Neural crest cell (in vitro differentiated cells): Measurements from ENCODE around the gene RTCB. TPM values are rescaled to one million over a fixed set of nuclear protein-coding genes. Genes with fewer than 3 reads are reported as not detected.
"Not testable (repeated sequence)": the region's sequence is repeated elsewhere in the genome, so short reads cannot be mapped to it uniquely, and the experiment has no call there.

Source experiments
- DNase-seq: peaks from one replicate; pipeline ENCODE4 v3.0.0; 2021; ENCODE audit warnings: low read depth, mixed read lengths, low spot score
- H3K27ac Mint-ChIP-seq: one replicate; pipeline ENCODE4 v1.8.0; 2021; ENCODE audit warnings: mild to moderate bottlenecking, mixed read lengths; ENCODE audit not compliant: unreplicated experiment
- H3K27me3 Mint-ChIP-seq: 2 replicates; pipeline ENCODE4 v1.8.0; 2021; ENCODE audit warnings: low read depth, mild to moderate bottlenecking, mixed read lengths
- H3K36me3 Mint-ChIP-seq: 2 replicates; pipeline ENCODE4 v1.8.0; 2021; ENCODE audit warnings: low read depth, mild to moderate bottlenecking, mixed read lengths
- H3K4me1 Mint-ChIP-seq: 2 replicates; pipeline ENCODE4 v1.8.0; 2021; ENCODE audit warnings: mixed read lengths
- H3K4me3 Mint-ChIP-seq: one replicate; pipeline ENCODE4 v1.8.0; 2021; ENCODE audit warnings: mild to moderate bottlenecking, mixed read lengths
- H3K9me3 Mint-ChIP-seq: 2 replicates; pipeline ENCODE4 v1.8.0; 2021; ENCODE audit warnings: mixed read lengths
- total RNA-seq: library from RNA; stranded (reverse); gene quantifications from 2 replicates; pipeline ENCODE4 v1.2.1, GENCODE V29; 2021
- TF ChIP-seq, protein P1 (sequence below): fragments of 200-600 bp; sonication (generic); conservative IDR thresholded peaks from 2 replicates; pipeline ENCODE4 v1.5.0; 2021; ENCODE audit warnings: antibody characterized with exemption, mild to moderate bottlenecking

The RTCB gene
- total RNA-seq, 1 donor from 2014 or later: 117 TPM

DNA sequence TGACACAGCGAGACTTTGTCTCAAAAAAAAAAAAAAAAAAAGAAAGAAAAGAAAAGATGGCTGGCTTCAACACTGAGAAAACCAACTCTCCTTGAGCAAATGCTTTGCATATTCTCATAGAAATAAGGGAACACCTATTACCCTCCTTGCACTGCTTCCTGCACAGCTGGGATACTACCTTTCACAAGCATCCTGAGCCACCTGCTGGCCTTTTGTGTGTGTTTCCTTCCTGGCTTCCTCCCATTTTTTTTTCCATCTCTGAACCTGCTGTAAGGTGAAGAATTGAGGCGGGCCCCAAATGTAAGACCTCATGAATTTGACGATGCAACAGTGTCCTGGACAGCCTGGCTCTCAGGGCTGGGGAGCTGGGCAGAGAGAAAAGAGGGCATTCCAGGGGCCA is 56.3 kb downstream of the RTCB start:
- Mint-ChIP-seq H3K9me3 (peaks cover 3% of the 10 kb centered on the region), H3K36me3 (no peaks in the 10 kb centered on the region), H3K27ac (peak overlapping the region; percentile 90), H3K27me3 (no peaks in the 10 kb centered on the region), H3K4me3 (no peak overlapping the region), H3K4me1 (no peaks in the 10 kb centered on the region)
- DNase-seq: no peak
- TF ChIP-seq, protein P1, sequence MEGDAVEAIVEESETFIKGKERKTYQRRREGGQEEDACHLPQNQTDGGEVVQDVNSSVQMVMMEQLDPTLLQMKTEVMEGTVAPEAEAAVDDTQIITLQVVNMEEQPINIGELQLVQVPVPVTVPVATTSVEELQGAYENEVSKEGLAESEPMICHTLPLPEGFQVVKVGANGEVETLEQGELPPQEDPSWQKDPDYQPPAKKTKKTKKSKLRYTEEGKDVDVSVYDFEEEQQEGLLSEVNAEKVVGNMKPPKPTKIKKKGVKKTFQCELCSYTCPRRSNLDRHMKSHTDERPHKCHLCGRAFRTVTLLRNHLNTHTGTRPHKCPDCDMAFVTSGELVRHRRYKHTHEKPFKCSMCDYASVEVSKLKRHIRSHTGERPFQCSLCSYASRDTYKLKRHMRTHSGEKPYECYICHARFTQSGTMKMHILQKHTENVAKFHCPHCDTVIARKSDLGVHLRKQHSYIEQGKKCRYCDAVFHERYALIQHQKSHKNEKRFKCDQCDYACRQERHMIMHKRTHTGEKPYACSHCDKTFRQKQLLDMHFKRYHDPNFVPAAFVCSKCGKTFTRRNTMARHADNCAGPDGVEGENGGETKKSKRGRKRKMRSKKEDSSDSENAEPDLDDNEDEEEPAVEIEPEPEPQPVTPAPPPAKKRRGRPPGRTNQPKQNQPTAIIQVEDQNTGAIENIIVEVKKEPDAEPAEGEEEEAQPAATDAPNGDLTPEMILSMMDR: peak; percentile 44

DNA sequence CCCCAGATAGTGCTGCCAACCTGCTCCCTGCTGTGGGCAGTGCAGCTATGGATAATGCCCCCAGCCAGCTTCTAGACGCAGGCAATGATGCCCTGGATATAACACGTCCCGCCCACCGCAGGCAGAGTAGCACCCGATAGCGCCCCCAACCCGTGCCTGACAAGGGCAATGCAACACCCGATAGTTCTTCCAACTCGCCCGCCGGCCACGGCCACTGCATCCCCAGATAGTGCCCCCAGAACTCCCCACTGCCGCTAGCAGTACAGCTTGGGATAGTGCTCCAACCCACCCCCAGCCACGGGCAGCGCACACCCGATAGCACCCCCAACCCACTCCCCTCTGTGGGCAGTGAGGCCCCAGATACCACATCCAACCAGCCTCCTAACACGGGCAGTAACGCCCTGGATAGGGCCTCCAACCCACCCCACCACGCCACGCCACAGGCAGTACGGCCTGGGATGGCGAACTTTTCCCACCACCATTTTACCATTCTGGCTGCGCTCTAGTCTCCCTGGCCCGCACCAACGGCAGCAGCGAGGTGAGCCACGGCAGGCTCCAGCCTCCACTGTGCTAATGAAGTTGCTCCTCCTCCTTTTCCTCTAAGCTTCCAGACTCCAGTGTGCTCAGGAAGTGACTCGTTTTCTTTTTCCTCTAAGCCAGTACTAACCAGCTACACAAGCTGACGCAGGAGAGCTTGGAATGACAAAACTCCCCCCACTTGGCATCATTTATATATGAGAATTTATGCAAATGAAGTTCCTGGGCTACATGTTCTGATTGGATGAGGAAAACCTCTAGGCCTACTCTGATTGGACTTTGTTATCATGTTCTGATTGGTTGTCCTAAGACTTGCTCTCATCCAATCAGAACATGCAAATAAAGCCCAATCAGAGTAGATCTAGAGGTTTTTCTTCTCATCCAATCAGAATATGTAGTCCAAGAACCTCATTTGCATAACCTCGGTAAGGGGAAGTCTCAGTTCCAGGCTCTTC is 57.4 kb downstream of the RTCB start:
- no peaks in the 10 kb centered on the region for H3K36me3 Mint-ChIP-seq
- no peak for DNase-seq
- no peak overlapping the region for H3K4me3 Mint-ChIP-seq
- TF ChIP-seq, protein P1: no peak
- H3K4me1 Mint-ChIP-seq: peaks cover 4% of the 10 kb centered on the region
- peak overlapping the region; percentile 23 for H3K27ac Mint-ChIP-seq
- no peaks in the 10 kb centered on the region for H3K27me3 Mint-ChIP-seq
- H3K9me3 Mint-ChIP-seq: peaks cover 3% of the 10 kb centered on the region

DNA sequence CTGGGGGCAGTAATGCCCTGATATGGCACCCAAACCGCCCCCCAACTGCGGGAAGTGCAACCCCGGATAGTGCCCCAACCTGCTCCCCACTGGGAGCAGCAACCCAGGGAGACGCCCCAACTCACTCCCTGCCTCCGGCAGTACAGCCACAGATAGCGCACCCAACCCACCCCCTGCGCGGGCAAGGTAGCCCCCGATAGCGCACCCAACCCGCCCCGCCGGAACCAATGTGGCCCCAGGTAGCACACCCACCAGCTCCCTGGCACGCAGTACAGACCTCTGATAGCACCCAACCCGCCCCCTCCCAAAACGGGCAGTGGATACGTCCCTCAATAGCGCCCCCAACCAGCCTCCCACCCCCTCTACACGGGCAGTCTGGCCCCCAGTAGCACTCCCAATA is 58.2 kb downstream of the RTCB start:
- peaks cover 3% of the 10 kb centered on the region for H3K9me3 Mint-ChIP-seq
- no peaks in the 10 kb centered on the region for H3K36me3 Mint-ChIP-seq
- TF ChIP-seq, protein P1: no peak
- H3K27ac Mint-ChIP-seq: no peak overlapping the region
- H3K27me3 Mint-ChIP-seq: no peaks in the 10 kb centered on the region
- H3K4me1 Mint-ChIP-seq: peaks cover 9% of the 10 kb centered on the region
- no peak for DNase-seq
- no peak overlapping the region for H3K4me3 Mint-ChIP-seq

DNA sequence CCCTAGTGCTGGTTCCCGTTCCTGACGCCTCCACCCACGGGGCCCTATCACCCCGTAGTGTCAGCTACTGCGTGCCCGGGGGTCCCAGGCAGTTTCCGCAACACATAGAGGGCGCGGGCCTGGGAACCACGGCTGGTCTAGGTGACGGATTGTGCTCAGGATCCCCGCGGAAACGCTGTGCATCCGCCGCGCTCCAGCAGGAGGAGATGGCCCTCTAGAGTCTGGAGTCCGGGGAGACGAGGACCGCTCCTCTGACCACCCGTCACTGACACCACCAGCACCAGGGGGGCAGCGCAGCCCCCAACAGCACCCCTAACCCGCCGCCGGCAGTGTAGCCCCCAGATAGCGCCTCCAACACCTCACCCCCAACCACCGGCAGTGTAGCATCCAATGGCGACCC is 58.8 kb downstream of the RTCB start:
- H3K4me1 Mint-ChIP-seq: peaks cover 9% of the 10 kb centered on the region
- no peak overlapping the region for H3K4me3 Mint-ChIP-seq
- H3K27me3 Mint-ChIP-seq: no peaks in the 10 kb centered on the region
- TF ChIP-seq, protein P1: no peak
- H3K27ac Mint-ChIP-seq: no peak overlapping the region
- H3K36me3 Mint-ChIP-seq: no peaks in the 10 kb centered on the region
- no peak for DNase-seq
- peaks cover 3% of the 10 kb centered on the region for H3K9me3 Mint-ChIP-seq

DNA sequence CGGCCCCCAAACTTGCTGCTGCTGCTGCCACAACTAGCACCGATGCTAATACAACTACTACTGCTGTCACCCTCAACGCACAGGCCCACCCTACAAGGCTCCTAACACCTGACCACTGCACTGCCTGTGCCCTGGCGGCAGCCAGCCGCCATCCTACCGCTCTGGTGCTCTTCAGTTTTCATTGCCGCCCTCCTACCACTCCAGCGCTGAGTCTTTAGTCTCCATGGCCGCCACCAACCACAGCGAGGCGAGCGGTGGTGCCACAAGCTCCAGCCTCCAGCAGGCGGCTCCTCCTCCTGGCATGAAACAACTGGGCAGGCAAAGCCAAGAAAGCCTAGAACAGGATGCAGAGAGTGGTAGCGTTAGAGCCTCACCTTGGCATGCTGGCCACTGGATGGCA is 59.4 kb downstream of the RTCB start:
- peaks cover 3% of the 10 kb centered on the region for H3K9me3 Mint-ChIP-seq

DNA sequence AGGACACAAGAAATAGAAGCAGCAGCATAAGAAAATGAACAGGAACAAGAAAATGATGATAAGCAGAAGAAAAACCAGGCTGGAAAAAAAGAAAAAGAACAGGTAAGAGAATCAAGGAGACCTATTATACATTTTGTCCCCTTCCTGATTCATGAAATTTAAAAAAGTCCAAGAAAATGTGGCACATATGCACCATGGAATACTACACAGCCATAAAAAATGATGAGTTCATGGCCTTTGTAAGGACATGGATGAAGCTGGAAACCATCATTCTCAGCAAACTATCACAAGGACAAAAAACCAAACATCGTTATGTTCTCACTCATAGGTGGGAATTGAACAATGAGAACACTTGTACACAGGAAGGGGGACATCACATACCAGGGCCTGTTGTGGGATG is 60.2 kb downstream of the RTCB start:
- DNase-seq, H3K4me3 Mint-ChIP-seq, H3K27me3 Mint-ChIP-seq, H3K36me3 Mint-ChIP-seq, H3K27ac Mint-ChIP-seq, H3K4me1 Mint-ChIP-seq, H3K9me3 Mint-ChIP-seq: not testable (repeated sequence)

More for the DNA sequence above, 59.4 kb downstream of the RTCB start:
- TF ChIP-seq, protein P1: no peak
- Mint-ChIP-seq H3K36me3 (no peaks in the 10 kb centered on the region), H3K27me3 (no peaks in the 10 kb centered on the region), H3K4me1 (peaks cover 9% of the 10 kb centered on the region), H3K4me3 (no peak overlapping the region), H3K27ac (peak overlapping the region; percentile 43)
- no peak for DNase-seq
